Measurements from ENCODE around the gene APBA1.

- TF ChIP-seq POLR2AphosphoS5 (IDR thresholded peaks at IDR 0.05; ENCODE audit: low read depth, low read length) (no peak), REST (IDR thresholded peaks at IDR 0.05; ENCODE audit: insufficient read depth in 1 of 2, low read depth in 2 of 2, low read length in 2 of 2) (no peak), TAF1 (IDR thresholded peaks at IDR 0.05; ENCODE audit: borderline replicate concordance, insufficient read depth, low read length) (no peak), SIN3A (IDR thresholded peaks at IDR 0.05; ENCODE audit: borderline replicate concordance, insufficient read depth, low read length) (no peak), FOXP2 (optimal IDR thresholded peaks at IDR 0.05; ENCODE audit: borderline replicate concordance, extremely low read depth, extremely low read length, insufficient read depth) (no peak)
Observed at GRCh38 chr9:69696802-69697201, 24.6 kb upstream of the APBA1 start.

Measured in PFSK-1 (cell line).